ENCODE results near the gene PCSK6. TPM values are rescaled to one million over a fixed set of nuclear protein-coding genes. Genes with fewer than 3 reads are reported as not detected.

The PCSK6 gene
- total RNA-seq, 1 donor from 2014 or later = 3.8 TPM

DNA sequence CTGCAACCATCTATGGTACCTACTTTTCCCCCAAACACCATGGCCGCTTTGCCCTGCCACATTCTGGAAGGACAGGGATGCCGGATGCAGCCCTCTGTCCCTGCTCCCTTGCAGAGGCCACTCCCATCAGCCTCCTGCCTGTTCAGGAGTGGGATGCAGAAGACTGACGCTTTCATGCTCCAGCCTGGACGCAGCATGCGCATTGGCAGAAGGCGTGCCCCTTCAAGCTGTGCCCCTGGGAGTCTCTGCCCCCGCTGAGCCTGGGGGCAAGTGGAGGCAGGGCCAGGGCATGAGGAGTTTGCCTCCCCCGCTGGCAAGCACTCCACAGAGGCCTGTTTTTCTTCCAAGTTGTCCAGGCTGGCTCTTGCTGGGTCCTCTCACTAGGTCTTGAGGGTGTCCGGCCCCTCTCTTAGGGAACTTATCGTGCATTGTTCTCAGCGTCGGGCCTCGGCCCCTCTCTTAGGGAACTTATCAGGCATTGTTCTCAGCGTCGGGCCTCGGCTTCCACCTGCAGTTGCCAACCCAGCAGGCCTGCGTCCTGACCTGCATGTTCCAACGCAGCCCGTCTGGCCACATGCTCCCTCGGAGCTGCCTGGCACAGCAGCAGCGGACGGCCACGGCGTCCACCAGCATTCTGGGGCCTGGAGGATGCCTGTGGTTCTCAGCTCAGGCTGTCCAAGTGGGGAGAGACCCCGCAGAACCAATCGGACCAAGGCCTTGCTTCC lies 179.9 kb downstream of the PCSK6 start:
- H3K4me1 Mint-ChIP-seq (ENCODE audit: low read depth, unreplicated experiment) = no peaks in the 10 kb centered on the region
- H3K4me3 Mint-ChIP-seq (ENCODE audit: unreplicated experiment) = no peak overlapping the region
- no peak overlapping the region for H3K27ac Mint-ChIP-seq (ENCODE audit: unreplicated experiment)
- H3K36me3 Mint-ChIP-seq (ENCODE audit: unreplicated experiment) = no peaks in the 10 kb centered on the region
- H3K9me3 Mint-ChIP-seq (ENCODE audit: unreplicated experiment) = no peaks in the 10 kb centered on the region
- DNase-seq = no peak
- peaks cover 7% of the 10 kb centered on the region for H3K27me3 Mint-ChIP-seq (ENCODE audit: unreplicated experiment)
- TF ChIP-seq, protein P1, sequence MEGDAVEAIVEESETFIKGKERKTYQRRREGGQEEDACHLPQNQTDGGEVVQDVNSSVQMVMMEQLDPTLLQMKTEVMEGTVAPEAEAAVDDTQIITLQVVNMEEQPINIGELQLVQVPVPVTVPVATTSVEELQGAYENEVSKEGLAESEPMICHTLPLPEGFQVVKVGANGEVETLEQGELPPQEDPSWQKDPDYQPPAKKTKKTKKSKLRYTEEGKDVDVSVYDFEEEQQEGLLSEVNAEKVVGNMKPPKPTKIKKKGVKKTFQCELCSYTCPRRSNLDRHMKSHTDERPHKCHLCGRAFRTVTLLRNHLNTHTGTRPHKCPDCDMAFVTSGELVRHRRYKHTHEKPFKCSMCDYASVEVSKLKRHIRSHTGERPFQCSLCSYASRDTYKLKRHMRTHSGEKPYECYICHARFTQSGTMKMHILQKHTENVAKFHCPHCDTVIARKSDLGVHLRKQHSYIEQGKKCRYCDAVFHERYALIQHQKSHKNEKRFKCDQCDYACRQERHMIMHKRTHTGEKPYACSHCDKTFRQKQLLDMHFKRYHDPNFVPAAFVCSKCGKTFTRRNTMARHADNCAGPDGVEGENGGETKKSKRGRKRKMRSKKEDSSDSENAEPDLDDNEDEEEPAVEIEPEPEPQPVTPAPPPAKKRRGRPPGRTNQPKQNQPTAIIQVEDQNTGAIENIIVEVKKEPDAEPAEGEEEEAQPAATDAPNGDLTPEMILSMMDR (IDR thresholded peaks at IDR 0.05; ENCODE audit: partially characterized antibody, unreplicated experiment) = no peak

DNA sequence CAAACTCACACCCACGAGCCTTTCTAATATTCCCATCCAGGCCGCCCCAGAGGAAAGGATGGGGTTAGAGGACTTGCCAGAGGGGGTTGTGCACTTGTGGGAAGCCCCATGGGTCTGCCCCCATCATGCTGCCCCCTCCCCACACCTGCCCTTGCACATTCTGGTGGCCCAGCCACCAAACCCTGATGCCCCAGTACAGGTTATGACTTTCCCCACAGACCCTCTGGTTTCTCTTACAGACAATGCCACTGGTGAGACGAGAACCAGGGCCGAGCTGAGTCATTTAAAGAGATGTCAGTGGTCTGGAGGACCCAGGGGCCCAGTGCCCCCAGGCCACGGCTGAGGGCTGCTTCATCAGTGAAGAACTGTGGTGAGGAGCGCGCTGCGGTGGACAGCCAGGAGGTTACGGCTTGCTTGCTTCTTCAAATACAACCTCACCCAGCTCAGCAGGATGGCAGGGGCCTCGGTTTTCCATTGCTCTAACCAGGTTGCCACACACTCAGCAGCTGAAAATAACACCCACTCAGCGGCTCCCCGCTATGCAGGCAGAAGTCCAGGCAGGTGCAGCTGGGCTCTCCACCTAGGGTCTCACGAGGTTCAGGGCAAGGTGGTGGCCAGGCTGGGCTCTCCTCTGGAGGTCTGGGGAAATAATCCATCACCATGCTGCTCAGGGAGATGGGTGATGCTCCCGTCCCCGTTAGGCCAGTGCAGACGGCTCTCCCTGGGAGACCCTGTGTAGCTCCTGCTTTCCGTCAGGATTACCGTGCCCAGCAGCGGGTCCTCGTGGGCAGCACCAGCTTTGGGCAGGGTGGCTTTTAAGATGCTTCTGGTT lies 180.7 kb downstream of the PCSK6 start:
- Mint-ChIP-seq H3K4me3 (ENCODE audit: unreplicated experiment) (no peak overlapping the region), H3K27ac (ENCODE audit: unreplicated experiment) (no peak overlapping the region), H3K4me1 (ENCODE audit: low read depth, unreplicated experiment) (peaks cover 3% of the 10 kb centered on the region), H3K9me3 (ENCODE audit: unreplicated experiment) (no peaks in the 10 kb centered on the region), H3K36me3 (ENCODE audit: unreplicated experiment) (peaks cover 2% of the 10 kb centered on the region), H3K27me3 (ENCODE audit: unreplicated experiment) (peaks cover 5% of the 10 kb centered on the region)
- DNase-seq = no peak
- TF ChIP-seq, protein P1 (IDR thresholded peaks at IDR 0.05; ENCODE audit: partially characterized antibody, unreplicated experiment) = no peak

DNA sequence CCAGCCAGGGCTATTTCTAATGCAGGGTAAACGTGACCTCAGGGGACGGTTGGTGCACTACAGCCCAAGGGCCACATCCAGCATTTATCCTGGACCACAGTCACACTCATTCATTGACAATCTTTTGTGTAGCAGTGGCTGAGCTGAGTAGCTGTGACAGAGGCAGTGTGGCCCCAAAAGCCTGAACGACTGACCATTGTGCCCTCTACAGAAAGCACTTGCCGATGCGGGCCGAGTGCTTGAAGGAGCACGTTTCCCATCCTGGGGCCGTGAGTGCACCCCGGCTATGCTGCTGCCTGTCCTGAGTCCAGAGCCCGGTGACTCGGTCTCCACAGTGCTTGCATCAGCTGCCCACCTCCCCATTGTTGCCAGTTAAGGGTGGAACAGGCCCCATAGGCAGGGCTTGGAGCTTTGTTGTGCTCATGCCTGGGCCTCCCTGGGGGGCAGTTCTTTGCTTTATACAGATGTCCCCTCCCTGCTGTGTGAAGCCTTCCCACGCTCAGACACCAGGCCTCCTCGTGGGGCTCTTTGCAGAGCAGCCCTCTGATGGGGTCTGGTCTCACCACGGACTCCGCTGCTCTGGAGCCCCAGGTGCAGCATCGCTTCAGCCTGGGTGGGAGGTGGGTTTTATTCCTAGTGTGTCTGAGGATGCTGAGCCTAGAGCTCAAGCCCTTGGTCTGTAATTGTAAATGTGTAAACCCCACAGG lies 181.5 kb downstream of the PCSK6 start:
- H3K9me3 Mint-ChIP-seq (ENCODE audit: unreplicated experiment) = no peaks in the 10 kb centered on the region
- no peak overlapping the region for H3K27ac Mint-ChIP-seq (ENCODE audit: unreplicated experiment)
- TF ChIP-seq, protein P1 (IDR thresholded peaks at IDR 0.05; ENCODE audit: partially characterized antibody, unreplicated experiment) = no peak

DNA sequence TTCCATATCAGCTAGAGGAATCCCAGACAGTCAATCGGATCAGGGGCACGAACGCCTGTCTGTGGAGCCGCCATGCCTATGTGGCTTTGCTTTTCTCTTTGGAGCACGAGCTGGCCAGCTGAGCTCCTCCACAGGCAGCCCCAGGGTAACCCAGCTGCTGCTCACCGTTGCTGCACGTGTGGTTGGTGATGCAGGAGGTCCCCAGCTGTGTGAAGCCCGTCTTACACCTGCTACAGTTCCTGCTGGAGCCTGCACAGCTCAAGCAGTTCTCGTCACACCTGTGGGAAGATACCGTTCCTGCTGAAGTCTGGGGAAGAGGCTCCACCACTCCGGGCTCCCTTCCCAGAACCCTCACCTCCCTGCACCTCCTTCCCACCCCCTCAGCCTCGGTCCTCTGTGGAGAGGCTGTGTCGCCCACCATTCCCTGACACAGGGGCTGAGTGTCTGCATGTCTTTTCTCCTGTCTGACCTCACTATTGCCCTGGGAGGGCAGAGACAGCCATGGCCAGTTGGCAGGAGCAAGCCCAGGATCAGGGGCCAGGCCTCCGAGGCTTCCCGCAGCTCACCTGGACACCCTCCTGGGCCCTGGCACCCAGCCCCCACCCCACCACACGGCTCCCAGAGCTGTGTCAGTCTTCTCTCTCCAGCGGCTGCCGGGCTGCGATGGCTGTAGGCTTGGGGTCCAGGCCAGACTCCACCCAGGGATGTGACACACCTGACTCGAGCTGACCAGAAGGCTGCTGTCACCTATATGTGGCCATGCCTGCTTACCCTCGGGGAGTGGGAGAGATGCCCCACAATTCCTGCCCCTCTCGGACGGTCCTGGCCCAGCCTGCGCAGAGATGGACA lies 182.2 kb downstream of the PCSK6 start:
- TF ChIP-seq, protein P1 (IDR thresholded peaks at IDR 0.05; ENCODE audit: partially characterized antibody, unreplicated experiment) = no peak
- H3K4me1 Mint-ChIP-seq (ENCODE audit: low read depth, unreplicated experiment) = peaks cover 13% of the 10 kb centered on the region
- H3K27me3 Mint-ChIP-seq (ENCODE audit: unreplicated experiment) = peaks cover 4% of the 10 kb centered on the region
- no peak overlapping the region for H3K27ac Mint-ChIP-seq (ENCODE audit: unreplicated experiment)
- DNase-seq = no peak
- H3K9me3 Mint-ChIP-seq (ENCODE audit: unreplicated experiment) = no peaks in the 10 kb centered on the region
- H3K4me3 Mint-ChIP-seq (ENCODE audit: unreplicated experiment) = no peak overlapping the region
- peaks cover 4% of the 10 kb centered on the region for H3K36me3 Mint-ChIP-seq (ENCODE audit: unreplicated experiment)

More for the DNA sequence above, 181.5 kb downstream of the PCSK6 start:
- Mint-ChIP-seq H3K36me3 (ENCODE audit: unreplicated experiment) (peaks cover 4% of the 10 kb centered on the region), H3K4me3 (ENCODE audit: unreplicated experiment) (no peak overlapping the region), H3K4me1 (ENCODE audit: low read depth, unreplicated experiment) (peaks cover 9% of the 10 kb centered on the region), H3K27me3 (ENCODE audit: unreplicated experiment) (peaks cover 4% of the 10 kb centered on the region)
- no peak for DNase-seq

All from glutamatergic neuron (in vitro differentiated cells).